Measurements from ENCODE around the gene SYNRG. TPM values are rescaled to one million over a fixed set of nuclear protein-coding genes. Genes with fewer than 3 reads are reported as not detected.
"Not testable (repeated sequence)": the region's sequence is repeated elsewhere in the genome, so short reads cannot be mapped to it uniquely, and the experiment has no call there.

Gene SYNRG, protein sequence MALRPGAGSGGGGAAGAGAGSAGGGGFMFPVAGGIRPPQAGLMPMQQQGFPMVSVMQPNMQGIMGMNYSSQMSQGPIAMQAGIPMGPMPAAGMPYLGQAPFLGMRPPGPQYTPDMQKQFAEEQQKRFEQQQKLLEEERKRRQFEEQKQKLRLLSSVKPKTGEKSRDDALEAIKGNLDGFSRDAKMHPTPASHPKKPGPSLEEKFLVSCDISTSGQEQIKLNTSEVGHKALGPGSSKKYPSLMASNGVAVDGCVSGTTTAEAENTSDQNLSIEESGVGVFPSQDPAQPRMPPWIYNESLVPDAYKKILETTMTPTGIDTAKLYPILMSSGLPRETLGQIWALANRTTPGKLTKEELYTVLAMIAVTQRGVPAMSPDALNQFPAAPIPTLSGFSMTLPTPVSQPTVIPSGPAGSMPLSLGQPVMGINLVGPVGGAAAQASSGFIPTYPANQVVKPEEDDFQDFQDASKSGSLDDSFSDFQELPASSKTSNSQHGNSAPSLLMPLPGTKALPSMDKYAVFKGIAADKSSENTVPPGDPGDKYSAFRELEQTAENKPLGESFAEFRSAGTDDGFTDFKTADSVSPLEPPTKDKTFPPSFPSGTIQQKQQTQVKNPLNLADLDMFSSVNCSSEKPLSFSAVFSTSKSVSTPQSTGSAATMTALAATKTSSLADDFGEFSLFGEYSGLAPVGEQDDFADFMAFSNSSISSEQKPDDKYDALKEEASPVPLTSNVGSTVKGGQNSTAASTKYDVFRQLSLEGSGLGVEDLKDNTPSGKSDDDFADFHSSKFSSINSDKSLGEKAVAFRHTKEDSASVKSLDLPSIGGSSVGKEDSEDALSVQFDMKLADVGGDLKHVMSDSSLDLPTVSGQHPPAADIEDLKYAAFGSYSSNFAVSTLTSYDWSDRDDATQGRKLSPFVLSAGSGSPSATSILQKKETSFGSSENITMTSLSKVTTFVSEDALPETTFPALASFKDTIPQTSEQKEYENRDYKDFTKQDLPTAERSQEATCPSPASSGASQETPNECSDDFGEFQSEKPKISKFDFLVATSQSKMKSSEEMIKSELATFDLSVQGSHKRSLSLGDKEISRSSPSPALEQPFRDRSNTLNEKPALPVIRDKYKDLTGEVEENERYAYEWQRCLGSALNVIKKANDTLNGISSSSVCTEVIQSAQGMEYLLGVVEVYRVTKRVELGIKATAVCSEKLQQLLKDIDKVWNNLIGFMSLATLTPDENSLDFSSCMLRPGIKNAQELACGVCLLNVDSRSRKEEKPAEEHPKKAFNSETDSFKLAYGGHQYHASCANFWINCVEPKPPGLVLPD (N-terminal part only)
- 24.6 and 28.7 TPM in 2 replicates for total RNA-seq

DNA sequence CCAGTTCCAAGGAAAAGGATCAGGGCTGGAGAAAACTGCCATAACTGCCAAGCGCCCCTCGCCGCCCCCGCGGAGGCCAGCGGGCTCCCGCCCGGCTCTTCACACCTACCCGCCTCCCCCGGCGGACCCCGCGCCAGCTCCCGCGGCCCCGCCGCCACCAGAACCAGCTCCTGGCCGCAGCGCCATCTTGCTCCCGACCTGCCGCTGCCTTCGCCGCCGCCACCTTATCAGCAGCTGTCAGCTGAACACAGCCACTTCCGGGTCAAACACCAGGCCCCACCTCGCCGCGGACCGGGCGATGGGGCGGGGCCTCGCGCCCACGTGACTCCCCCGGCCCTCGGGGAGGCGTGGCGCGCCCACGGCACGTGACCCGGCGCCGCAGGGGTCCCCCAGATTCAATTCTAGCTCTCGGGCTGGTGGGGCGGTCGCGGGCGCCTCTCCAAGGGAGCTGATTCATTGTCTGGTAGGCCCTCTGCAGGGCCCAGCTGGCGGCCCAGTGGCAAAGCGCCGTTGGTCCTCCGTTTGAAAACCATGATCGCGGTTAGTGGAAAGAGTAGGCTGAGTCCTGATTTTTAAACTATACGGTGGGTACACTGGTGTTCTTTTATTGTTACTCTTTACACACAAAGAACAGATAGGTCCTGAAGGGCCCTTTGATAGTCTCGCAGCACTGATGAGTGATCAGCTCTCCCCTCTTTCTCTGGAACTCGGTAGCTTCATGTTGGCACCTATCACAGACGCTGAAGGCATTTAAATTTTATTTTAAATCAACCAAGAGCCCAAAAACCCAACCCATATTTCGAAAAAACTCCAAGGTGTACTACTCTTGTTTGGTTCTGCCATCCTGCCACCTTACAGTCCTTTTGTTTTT, at the start of gene SYNRG:
Gene SYNRG (minus strand): TSS at position 249 of the 871 bp plus-strand sequence. CDS start 63 bp downstream, at position 186.
- no peak for DNase-seq (ENCODE audit: extremely low read depth, low read depth, low spot score)

DNA sequence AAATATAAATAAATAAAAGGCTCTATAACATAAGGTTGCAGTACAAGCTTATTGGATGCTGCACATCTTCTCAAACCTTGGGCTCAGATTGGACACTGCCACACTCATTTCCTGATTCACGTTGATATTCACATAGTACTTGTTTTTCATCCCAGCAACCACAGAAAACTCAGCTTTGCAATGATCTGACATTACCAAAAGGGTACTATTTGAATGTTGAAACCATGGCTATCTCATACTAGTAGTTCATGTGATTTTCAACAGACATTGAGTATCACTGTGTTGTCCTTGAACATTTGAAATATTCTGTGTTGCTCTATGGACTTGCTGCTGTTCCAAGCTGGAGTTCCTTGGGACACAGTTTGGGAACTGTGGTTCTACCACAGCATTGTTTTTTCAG, 48.0 kb upstream of the SYNRG start:
- DNase-seq (ENCODE audit: extremely low read depth, low read depth, low spot score), result no peak

DNA sequence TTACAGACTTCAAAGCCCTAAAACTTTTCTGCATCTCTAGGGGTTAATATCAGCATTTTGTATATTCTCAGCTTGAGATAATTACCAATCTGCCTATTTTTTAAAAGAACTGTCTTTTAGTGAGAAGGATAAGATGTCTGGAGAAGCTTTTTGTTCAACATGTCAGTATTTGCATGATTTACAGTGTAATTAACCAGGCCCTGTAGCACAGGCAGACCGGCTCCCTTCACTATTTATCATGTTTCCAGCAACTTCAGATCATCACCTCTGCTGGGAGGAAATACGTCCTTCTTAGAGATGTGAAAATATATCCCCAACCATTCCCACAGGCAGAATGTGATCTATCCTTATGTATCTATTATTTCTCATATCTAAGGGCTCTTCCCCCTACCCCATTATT, 42.6 kb upstream of the SYNRG start:
- no peak for DNase-seq (ENCODE audit: extremely low read depth, low read depth, low spot score)

DNA sequence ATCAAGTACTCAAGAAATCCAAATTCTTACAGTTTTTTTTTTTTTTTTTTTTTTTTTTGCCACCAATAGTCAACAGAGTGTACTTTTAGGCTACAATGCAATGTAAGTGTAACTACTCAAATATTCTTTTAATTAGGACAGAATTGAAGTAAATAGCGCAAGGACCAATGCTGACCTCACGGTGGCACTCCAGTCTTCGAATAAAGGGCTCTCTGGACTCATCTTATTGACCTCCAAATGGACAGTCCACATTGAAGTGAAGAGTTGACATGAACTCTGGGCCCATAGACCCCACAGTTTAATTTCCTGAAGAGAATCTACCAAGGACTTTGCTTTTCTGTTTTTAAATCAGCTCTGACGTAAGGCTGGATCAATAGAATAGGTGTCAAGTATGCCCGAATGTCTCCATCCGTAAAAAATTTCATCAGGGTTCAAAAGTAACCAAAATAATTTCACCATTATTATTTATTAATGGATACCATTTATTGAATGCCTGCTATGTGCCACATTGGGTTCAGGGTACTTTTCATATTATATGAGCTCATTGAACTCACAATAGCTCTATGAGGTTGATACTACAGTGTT, 41.3 kb upstream of the SYNRG start:
- DNase-seq (ENCODE audit: extremely low read depth, low read depth, low spot score), result no peak

DNA sequence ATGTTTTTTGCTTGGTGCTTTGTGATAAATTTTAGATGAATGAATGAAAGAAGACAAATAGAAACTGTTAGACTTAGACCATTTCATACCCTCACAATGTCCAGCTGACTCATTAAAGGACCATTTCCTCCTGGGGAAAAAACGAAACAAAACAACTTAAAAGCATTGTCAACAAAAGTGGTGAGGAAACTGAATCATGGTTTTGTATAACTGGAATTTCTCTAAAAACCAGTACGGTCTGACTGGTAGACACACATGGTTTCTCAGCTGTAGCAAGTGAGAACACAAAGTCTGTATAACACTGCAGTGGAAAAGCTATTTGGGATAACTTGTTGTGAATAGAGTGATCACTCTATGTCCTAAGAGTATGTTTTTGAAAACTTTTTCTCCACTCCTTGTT, 39.3 kb upstream of the SYNRG start:
- DNase-seq (ENCODE audit: extremely low read depth, low read depth, low spot score), result peak; percentile 96

DNA sequence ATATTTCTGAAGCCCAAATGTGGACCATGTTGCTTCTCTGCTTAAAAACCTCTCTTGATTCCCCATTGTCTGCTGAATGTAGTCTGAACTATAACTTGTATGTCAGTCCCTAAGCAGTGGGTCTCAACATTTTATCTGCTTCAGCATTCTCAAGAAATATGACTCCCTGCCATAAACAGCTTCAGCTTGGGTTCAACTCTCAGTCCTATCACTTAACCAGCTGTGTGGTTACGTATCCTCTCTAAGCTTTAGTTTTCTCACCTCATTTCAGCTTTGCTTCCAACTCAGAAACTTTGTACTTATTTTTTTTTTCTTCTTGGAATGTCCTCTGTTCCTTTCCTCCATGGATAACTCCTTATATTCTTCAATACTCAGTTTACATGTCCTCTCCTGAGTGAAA, 38.6 kb upstream of the SYNRG start:
- DNase-seq (ENCODE audit: extremely low read depth, low read depth, low spot score), result no peak

DNA sequence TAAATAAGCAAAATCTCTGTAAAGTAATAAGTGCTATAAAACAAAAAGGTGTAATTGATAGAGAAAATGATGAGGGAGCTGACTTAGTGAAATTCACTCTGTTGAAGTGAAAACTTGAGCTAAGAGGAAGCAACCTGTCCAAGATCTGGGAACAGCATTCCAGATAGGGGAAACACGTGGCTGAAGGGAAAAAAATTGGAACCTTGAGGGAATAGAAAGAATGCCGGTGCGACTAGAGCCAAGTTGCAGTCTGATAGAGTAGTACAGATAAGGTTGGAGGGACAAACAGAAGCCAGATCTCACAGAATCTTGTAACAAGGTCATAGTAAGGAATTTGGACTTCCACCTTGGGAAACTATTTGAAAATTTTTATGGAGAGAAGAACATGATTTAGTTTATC, 34.7 kb upstream of the SYNRG start:
- DNase-seq (ENCODE audit: extremely low read depth, low read depth, low spot score), result no peak

DNA sequence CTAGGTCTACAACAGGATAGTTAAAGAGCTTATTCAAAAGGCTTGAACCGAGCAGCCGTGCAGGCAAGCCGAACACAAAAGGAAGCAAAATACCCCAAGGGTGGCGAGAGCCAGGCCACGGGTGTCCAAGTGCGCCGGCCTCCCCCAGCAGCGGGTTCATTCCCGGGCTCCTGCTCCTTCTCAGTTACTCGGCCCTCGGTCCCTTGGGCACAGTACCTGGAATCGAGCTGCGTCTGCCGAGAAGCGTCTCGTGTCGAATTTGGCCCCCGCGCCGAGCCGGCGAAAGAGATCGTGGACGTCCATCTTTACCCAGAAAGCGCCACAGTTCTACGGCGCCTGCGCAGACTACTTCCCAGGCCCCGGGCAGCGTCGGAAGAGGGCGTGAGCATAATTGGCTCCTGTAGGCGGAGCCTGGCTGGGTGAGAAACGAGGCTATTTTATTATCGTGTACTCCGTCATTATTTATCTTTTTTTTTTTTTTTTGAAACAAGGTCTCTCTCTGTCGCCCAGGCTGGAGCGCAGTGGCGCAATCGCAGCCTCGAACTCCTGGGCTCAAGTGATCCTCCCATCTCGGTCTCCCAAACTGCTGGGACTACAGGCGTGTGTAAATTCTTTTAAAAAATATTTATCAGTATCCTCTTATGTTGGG, 34.0 kb upstream of the SYNRG start, which contains the start of gene DDX52:
Gene DDX52 (minus strand): TSS at position 329 of the 649 bp plus-strand sequence. CDS start 26 bp downstream, at position 303.
- DNase-seq (ENCODE audit: extremely low read depth, low read depth, low spot score), result peak; percentile 72

DNA sequence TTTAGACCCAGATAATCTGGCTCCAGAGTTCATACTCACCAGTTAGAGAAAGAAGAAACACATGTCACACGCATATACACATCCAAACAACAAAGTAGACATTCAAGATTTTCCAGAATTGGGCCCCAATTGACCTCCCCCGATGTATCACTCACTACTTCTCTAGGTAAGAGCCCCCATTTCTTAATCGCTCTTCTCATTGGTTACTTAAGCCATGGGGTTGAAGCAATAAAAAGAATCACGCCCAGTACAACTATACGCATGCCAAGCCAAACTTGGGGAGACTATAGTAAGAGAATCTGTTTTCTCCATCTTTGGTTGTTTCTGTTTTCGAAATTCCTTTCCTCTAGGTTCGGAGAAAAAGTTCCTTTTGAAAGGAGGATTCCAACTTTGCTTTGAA, 33.5 kb upstream of the SYNRG start:
- DNase-seq (ENCODE audit: extremely low read depth, low read depth, low spot score), result no peak

DNA sequence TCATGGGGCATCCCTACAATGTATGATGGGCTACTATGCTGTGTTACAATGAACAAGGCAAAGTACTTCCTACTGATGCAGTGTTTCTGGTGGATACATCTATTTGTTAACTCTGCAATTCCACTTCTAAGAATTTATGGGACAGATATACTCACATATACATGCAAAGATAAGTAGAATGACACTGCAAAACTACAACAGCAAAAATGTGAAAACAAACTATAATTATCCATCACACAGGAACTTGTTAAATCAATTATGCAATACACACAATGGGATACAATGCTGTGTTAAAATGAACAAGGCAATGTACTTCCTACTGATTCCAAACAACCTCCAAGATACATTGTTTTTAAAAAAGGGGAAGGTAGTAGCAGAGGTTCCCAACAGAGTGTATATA, 30.8 kb upstream of the SYNRG start:
- DNase-seq (ENCODE audit: extremely low read depth, low read depth, low spot score), result no peak

DNA sequence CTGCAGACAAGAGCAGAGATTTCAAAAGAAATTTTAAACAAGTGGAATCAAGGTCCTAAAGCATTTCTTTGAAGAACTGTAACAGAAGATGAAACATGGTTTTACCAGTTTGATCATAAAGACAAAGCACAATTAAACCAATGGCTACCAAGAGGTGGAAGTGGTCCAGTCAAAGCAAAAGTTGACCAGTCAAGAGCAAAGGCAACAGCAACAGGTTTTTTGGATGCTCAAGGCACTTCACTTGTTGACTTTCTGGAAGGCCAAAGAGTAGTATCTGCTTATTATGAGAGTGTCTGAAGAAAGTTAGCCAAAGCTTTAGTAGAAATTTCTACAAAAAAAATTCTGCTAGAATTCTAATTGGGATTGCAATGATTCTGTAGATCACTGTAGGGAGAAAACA, 28.7 kb upstream of the SYNRG start:
- no peak for DNase-seq (ENCODE audit: extremely low read depth, low read depth, low spot score)

DNA sequence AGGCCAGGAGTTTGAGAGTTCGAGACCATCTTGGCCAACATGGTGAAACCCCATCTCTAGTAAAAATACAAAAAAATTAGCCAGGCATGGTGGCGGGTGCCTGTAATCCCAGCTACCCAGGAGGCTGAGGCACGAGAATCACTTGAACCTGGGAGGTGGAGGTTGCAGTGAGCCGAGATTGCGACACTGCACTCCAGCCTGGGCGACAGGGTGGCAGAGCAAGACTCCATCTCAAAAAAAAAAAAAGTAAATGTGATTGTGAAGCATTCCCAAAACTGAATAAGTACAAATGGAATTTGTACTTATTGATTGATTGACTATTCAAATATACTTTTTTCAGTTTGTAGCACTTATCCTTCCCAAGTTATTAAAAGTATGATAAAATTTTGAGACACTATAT, 7.2 kb upstream of the SYNRG start:
- DNase-seq (ENCODE audit: extremely low read depth, low read depth, low spot score), result not testable (repeated sequence)

DNA sequence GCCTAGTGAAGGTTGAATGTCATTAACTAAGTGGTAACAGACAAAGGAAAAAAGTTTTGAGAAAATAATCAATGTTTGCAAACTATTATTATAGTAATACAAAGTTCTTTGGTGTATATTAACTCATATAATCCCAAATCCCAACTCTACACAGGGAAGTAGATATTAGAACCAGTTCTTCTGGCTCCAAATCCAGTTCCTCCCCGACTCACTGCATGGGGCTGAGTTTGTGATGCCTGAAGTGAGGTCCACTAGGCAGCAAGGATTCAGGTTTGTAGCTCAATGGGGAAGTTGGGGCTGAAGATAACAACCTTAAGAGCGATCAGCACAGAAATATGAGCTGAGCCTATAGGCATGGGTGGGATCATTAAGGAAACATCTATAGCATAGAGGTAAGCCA, 5.6 kb upstream of the SYNRG start:
- no peak for DNase-seq (ENCODE audit: extremely low read depth, low read depth, low spot score)

DNA sequence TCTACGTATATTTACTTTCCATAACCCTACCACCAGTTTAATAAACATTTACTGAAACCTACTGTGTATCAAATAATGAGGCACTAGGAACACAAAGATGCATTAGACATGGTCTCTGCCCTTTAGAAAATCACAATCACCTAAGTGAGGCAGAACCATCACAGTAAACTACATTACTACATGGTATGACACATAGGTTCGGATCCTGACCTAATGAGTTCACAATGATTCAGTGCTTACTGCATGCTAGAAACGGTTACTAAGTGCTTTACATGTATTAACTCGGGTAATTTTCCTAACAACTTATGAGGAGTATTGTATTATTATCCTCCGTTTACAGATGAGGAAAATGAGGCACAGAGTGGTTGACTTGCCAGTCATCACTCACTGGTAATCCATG, 5.2 kb upstream of the SYNRG start:
- DNase-seq (ENCODE audit: extremely low read depth, low read depth, low spot score), result no peak

DNA sequence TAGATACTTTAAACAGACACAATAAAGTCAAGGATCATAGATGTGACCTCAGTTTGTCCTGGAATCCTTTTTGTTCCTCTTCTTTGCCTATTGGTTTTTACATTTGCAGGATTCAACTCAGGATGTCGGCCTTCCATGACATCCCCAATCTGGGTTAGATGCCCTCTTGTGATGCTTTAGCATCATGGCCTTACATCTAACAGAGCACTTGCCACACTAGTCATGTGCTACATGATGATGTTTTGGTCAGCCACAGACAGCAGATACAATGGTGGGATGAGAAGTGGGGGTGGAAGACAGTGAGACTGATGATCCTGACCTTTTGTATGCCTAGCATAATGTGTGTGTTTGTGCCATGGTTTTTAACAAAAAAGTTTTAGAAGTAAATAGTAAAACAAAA, 1.8 kb upstream of the SYNRG start:
- no peak for DNase-seq (ENCODE audit: extremely low read depth, low read depth, low spot score)

DNA sequence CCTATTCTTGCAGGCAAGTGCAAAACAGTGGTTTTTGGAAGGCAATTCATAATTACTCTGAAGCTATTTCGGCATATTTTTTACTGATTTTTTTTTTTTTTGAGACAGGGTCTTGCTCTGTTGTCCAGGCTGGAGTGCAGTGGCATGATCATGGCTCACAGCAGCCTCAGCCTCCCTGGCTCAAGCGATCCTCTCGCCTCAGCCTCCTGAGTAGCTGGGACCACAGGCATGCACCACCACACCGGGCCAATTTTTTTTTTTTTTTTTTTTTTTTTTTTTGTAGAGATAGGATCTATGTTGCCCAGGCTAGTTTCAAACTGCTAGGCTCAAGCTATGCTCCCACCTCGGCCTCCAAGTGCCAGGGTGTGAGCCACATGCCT, 813 bp upstream of the SYNRG start:
- not testable (repeated sequence) for DNase-seq (ENCODE audit: extremely low read depth, low read depth, low spot score)

DNA sequence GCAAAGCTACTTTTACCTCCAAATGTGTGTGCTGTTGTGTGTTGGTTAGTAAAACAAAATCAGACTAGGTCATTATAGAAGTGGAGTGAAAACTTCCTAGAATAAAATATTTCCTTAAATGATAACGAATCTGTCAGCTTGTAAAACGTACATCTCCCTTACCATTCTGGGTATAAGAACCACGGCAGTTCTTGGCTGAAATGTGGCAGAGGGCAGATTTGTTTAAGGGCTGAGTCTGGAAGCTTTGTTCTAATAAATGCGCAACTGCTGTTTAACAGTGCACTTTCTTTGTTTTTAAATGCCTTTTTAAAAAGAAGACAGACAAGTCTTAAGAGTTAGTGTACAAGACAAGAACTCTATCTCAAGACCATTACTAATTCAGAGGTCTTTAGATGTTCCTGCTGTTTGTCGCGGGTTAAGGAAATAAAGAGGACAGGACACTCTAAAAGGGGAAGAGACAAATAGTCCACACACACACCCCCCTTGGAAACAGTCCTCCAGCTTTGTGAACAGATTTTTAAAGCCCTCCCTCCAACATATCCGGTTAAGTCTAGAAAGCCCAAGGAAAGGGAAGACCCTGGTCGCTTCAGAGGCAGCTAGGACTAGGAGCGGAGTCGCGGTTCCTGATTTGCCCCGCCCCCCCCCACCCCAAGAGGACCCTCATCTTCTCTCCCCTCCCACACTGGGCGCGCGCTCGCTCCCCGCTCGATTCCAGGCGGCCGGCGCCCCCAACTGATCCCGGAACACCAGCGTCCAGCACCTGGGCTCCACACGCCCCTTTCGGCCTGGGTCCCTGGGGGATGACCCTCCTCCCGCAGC, 658 bp downstream of the SYNRG start:
- DNase-seq (ENCODE audit: extremely low read depth, low read depth, low spot score), result no peak

DNA sequence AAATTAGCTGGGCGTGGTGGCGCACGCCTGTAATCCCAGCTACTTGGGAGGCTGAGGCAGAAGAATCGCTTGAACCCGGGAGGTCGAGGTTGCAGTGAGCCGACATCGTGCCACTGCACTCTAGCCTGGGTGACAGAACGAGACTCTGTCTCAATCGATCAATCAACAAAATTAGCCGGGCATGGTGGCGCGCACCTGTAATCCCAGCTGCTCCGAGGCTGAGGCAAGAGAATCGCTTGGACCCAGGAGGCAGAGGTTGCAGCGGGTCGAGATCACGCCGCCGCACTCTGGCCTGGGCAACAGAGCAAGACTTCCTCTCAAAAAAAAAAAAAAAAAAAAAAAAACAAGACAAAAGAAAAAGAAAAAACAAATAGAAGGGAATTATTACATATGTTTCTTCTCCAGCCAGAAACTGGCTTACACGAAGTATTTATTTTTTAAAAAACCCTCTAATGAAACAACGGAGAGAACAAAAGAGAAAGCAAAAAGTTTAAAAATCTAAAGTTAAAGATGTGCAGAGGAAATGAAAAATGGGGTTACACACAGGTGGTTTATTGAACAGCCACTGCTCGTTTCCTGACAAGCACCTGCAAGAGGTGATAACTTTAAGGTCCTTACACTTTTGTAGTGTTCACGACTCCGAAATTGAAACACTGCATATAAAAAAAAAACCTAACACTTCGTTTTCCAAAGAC, 1.4 kb downstream of the SYNRG start:
- no peak for DNase-seq (ENCODE audit: extremely low read depth, low read depth, low spot score)
